ENCODE measurements around the gene TTBK2. TPM values are rescaled to one million over a fixed set of nuclear protein-coding genes. Genes with fewer than 3 reads are reported as not detected.
A peak's percentile ranks its signal among the peaks of the same experiment; 100 is the strongest.

Gene TTBK2
- total and polyA plus RNA-seq, 4 donors: 1.0 to 6.4 (median 4.3) TPM

GRCh38 chr15:42876224-42876623 is 44.4 kb downstream of the TTBK2 start:
- H3K36me3 ChIP-seq (ENCODE audit: control insufficient read depth in 4 of 4, insufficient read depth in 3 of 4, low read depth in 1 of 4, low read length in 3 of 4): no peaks in the 10 kb centered on the region
- TF ChIP-seq RAD21 (IDR thresholded peaks at IDR 0.05) (no peak), EGR1 (IDR thresholded peaks at IDR 0.05; ENCODE audit: low read depth in 2 of 2) (no peak)
- H3K9me3 ChIP-seq (ENCODE audit: control insufficient read depth in 4 of 4, low read length in 3 of 4): no peaks in the 10 kb centered on the region

GRCh38 chr15:42868683-42869082 is 51.9 kb downstream of the TTBK2 start:
- H3K4me3 ChIP-seq (ENCODE audit: low read depth in 1 of 3, low read length in 3 of 3): no peak overlapping the region
- 95% methylated on average over 2 of the region's 2 CpGs for WGBS
- H3K27me3 ChIP-seq (ENCODE audit: control insufficient read depth in 4 of 4, insufficient read depth in 4 of 4, low read length in 3 of 4): no peaks in the 10 kb centered on the region
- H3K27ac ChIP-seq (ENCODE audit: low read depth in 1 of 2, low read length in 2 of 2): no peak overlapping the region
- peaks cover 1 to 7% (median 5%) of the 10 kb centered on the region in 4 donors for H3K4me1 ChIP-seq (ENCODE audit: control insufficient read depth in 4 of 4, insufficient read depth in 4 of 4, low read length in 3 of 4)
- H3K9me3 ChIP-seq (ENCODE audit: control insufficient read depth in 4 of 4, low read length in 3 of 4): no peaks in the 10 kb centered on the region
- TF ChIP-seq TAF1 (conservative IDR thresholded peaks at IDR 0.05) (no peak), ZBTB33 (IDR thresholded peaks at IDR 0.05) (no peak), RXRA (IDR thresholded peaks at IDR 0.05) (no peak), GABPA (IDR thresholded peaks at IDR 0.05 in 1 of 2, conservative IDR thresholded peaks at IDR 0.05 in 1 of 2) (no peak), CTCF (IDR thresholded peaks at IDR 0.05; ENCODE audit: low read depth, low read length, missing input control) (no peak), NR2F2 (IDR thresholded peaks at IDR 0.05) (no peak), HNF4G (IDR thresholded peaks at IDR 0.05) (no peak), FOXA1 (IDR thresholded peaks at IDR 0.05) (no peak), SP1 (IDR thresholded peaks at IDR 0.05) (no peak), JUND (IDR thresholded peaks at IDR 0.05) (no peak), HNF4A (conservative IDR thresholded peaks at IDR 0.05) (no peak)
- peaks cover 0 to 2% (median 0%) of the 10 kb centered on the region in 4 donors for H3K36me3 ChIP-seq (ENCODE audit: control insufficient read depth in 4 of 4, insufficient read depth in 3 of 4, low read depth in 1 of 4, low read length in 3 of 4)
- no peak for DNase-seq (ENCODE audit: low spot score)
- no peak overlapping the region for H3K9ac ChIP-seq (ENCODE audit: low read depth in 1 of 2, low read length in 2 of 2)

More at GRCh38 chr15:42876224-42876623, 44.4 kb downstream of the TTBK2 start:
- Histone ChIP-seq H3K27me3 (ENCODE audit: control insufficient read depth in 4 of 4, insufficient read depth in 4 of 4, low read length in 3 of 4) (no peaks in the 10 kb centered on the region), H3K9ac (ENCODE audit: low read depth in 1 of 2, low read length in 2 of 2) (no peak overlapping the region), H3K4me1 (ENCODE audit: control insufficient read depth in 4 of 4, insufficient read depth in 4 of 4, low read length in 3 of 4) (peaks cover 0 to 3% (median 0%) of the 10 kb centered on the region in 4 donors), H3K4me3 (ENCODE audit: low read depth in 1 of 3, low read length in 3 of 3) (no peak overlapping the region), H3K27ac (ENCODE audit: low read depth in 1 of 2, low read length in 2 of 2) (no peak overlapping the region)
- DNase-seq (ENCODE audit: low spot score): no peak

- no peak for DNase-seq (ENCODE audit: low spot score)
- Histone ChIP-seq H3K9ac (ENCODE audit: low read depth in 1 of 2, low read length in 2 of 2) (no peak overlapping the region), H3K9me3 (ENCODE audit: control insufficient read depth in 4 of 4, low read length in 3 of 4) (no peaks in the 10 kb centered on the region), H3K36me3 (ENCODE audit: control insufficient read depth in 4 of 4, insufficient read depth in 3 of 4, low read depth in 1 of 4, low read length in 3 of 4) (peaks cover 0 to 2% (median 0%) of the 10 kb centered on the region in 4 donors), H3K4me1 (ENCODE audit: control insufficient read depth in 4 of 4, insufficient read depth in 4 of 4, low read length in 3 of 4) (peaks cover 1 to 9% (median 6%) of the 10 kb centered on the region in 4 donors), H3K4me3 (ENCODE audit: low read depth in 1 of 3, low read length in 3 of 3) (no peak overlapping the region), H3K27ac (ENCODE audit: low read depth in 1 of 2, low read length in 2 of 2) (peak overlapping the region in 1 of 2 donors; percentile 11), H3K27me3 (ENCODE audit: control insufficient read depth in 4 of 4, insufficient read depth in 4 of 4, low read length in 3 of 4) (no peaks in the 10 kb centered on the region)
- 34% methylated on average over 2 of the region's 2 CpGs for WGBS
- no peak for TF ChIP-seq RAD21 (IDR thresholded peaks at IDR 0.05)
- TF ChIP-seq JUND (IDR thresholded peaks at IDR 0.05): no peak
- peak; percentile 16 for TF ChIP-seq SP1 (IDR thresholded peaks at IDR 0.05)
- no peak for TF ChIP-seq HNF4G (IDR thresholded peaks at IDR 0.05)
- TF ChIP-seq REST (IDR thresholded peaks at IDR 0.05): no peak
- TF ChIP-seq ATF3 (IDR thresholded peaks at IDR 0.05): no peak
- TF ChIP-seq HNF4A (conservative IDR thresholded peaks at IDR 0.05): peak in 1 of 2 donors; percentile 22
- peak; percentile 76 for TF ChIP-seq FOXA2 (IDR thresholded peaks at IDR 0.05)
- no peak for TF ChIP-seq MAX (IDR thresholded peaks at IDR 0.05)
- TF ChIP-seq FOXA1 (IDR thresholded peaks at IDR 0.05): peak; percentile 64
- peak in 1 of 2 donors; percentile 17 for TF ChIP-seq RXRA (IDR thresholded peaks at IDR 0.05)
- TF ChIP-seq TAF1 (conservative IDR thresholded peaks at IDR 0.05): no peak
These were observed 56.9 kb downstream of the TTBK2 start for GRCh38 chr15:42863572-42864239.

Data from liver (tissue), 9 donors.